Measurements from ENCODE around the gene HLA-DRB5.
"Not testable (repeated sequence)": the region's sequence is repeated elsewhere in the genome, so short reads cannot be mapped to it uniquely, and the experiment has no call there.

GRCh38 chr6:32577493-32577892, 47.4 kb upstream of the HLA-DRB5 start:
- not testable (repeated sequence) for TF ChIP-seq CTCF (optimal IDR thresholded peaks at IDR 0.05 in 1 of 3, IDR thresholded peaks at IDR 0.05 in 1 of 3, conservative IDR thresholded peaks at IDR 0.05 in 1 of 3; ENCODE audit: extremely low read depth in 1 of 3, insufficient read depth in 2 of 3, low read length in 3 of 3); EZH2 (IDR thresholded peaks at IDR 0.05; ENCODE audit: low read length)
